H1 (cell line): ENCODE data around the gene NTN1. TPM values are rescaled to one million over a fixed set of nuclear protein-coding genes. Genes with fewer than 3 reads are reported as not detected.

Source experiments
- KDM1A ChIP-seq: fragments of 200-600, 300-600 bp; sonication (generic); IDR thresholded peaks from 2 replicates; pipeline ENCODE4 v1.7.1; 2016; ENCODE audit warnings: mild to moderate bottlenecking, low read length, borderline replicate concordance
- polyA plus RNA-seq, 7 experiments: library from polyadenylated mRNA; depleted of rRNA in 3 of 7; stranded (reverse) in 5 of 7; unstranded in 2 of 7; fragments of >200 nt in 5 of 7; fragments of 200-250 nt in 2 of 7; gene quantifications; 1 replicate in 5 of 7; 2 replicates in 1 of 7; 4 replicates in 1 of 7; pipeline versions ENCODE4 v1.2.1 to v1.2.3, GENCODE V29; 2011 to 2013; ENCODE audit warnings: missing spikeins in 2 of 7, mixed read lengths in 2 of 7
- total RNA-seq: library from RNA; stranded (reverse); fragmentation: NEBNext Ultra II Directional; extraction: Animal tissue kit (Norgen Biotek cat#: 25700); gene quantifications from 2 replicates; pipeline ENCODE4 v1.2.1, GENCODE V29; 2021
- TF ChIP-seq, protein P1 (sequence below): fragments of 300-600 bp; sonication (generic); IDR thresholded peaks from 2 replicates; pipeline ENCODE4 v1.7.1; 2012; ENCODE audit warnings: low read length, moderate library complexity, mild to moderate bottlenecking, inconsistent platforms; ENCODE audit not compliant: insufficient replicate concordance

The NTN1 gene
- total and polyA plus RNA-seq, 2 of the 8 experiments (the other 6 are each of a cell fraction or from before 2014, with no cell fraction given) = 2.0 to 2.3 TPM

DNA sequence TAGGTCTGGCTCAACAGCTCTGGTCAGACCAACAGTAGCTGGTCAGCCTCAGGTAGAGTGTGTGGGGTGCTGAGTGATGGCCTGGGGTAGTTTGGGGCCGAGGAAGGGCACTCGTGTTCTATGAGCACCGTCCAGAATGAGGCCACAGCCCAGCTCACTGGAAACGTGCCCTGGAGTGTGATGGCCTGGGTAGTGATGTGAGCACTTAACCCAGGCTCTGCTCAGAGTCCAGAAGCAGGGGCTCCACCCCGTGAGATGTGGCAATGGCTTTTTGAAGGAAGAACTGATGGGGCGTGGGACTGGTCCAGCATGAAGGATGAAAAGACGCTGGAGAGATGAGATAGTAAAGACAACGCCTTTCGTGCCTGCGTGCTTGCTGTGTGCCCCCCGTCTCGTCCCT is 35.3 kb downstream of the NTN1 start (continued):
- TF ChIP-seq, protein P1, sequence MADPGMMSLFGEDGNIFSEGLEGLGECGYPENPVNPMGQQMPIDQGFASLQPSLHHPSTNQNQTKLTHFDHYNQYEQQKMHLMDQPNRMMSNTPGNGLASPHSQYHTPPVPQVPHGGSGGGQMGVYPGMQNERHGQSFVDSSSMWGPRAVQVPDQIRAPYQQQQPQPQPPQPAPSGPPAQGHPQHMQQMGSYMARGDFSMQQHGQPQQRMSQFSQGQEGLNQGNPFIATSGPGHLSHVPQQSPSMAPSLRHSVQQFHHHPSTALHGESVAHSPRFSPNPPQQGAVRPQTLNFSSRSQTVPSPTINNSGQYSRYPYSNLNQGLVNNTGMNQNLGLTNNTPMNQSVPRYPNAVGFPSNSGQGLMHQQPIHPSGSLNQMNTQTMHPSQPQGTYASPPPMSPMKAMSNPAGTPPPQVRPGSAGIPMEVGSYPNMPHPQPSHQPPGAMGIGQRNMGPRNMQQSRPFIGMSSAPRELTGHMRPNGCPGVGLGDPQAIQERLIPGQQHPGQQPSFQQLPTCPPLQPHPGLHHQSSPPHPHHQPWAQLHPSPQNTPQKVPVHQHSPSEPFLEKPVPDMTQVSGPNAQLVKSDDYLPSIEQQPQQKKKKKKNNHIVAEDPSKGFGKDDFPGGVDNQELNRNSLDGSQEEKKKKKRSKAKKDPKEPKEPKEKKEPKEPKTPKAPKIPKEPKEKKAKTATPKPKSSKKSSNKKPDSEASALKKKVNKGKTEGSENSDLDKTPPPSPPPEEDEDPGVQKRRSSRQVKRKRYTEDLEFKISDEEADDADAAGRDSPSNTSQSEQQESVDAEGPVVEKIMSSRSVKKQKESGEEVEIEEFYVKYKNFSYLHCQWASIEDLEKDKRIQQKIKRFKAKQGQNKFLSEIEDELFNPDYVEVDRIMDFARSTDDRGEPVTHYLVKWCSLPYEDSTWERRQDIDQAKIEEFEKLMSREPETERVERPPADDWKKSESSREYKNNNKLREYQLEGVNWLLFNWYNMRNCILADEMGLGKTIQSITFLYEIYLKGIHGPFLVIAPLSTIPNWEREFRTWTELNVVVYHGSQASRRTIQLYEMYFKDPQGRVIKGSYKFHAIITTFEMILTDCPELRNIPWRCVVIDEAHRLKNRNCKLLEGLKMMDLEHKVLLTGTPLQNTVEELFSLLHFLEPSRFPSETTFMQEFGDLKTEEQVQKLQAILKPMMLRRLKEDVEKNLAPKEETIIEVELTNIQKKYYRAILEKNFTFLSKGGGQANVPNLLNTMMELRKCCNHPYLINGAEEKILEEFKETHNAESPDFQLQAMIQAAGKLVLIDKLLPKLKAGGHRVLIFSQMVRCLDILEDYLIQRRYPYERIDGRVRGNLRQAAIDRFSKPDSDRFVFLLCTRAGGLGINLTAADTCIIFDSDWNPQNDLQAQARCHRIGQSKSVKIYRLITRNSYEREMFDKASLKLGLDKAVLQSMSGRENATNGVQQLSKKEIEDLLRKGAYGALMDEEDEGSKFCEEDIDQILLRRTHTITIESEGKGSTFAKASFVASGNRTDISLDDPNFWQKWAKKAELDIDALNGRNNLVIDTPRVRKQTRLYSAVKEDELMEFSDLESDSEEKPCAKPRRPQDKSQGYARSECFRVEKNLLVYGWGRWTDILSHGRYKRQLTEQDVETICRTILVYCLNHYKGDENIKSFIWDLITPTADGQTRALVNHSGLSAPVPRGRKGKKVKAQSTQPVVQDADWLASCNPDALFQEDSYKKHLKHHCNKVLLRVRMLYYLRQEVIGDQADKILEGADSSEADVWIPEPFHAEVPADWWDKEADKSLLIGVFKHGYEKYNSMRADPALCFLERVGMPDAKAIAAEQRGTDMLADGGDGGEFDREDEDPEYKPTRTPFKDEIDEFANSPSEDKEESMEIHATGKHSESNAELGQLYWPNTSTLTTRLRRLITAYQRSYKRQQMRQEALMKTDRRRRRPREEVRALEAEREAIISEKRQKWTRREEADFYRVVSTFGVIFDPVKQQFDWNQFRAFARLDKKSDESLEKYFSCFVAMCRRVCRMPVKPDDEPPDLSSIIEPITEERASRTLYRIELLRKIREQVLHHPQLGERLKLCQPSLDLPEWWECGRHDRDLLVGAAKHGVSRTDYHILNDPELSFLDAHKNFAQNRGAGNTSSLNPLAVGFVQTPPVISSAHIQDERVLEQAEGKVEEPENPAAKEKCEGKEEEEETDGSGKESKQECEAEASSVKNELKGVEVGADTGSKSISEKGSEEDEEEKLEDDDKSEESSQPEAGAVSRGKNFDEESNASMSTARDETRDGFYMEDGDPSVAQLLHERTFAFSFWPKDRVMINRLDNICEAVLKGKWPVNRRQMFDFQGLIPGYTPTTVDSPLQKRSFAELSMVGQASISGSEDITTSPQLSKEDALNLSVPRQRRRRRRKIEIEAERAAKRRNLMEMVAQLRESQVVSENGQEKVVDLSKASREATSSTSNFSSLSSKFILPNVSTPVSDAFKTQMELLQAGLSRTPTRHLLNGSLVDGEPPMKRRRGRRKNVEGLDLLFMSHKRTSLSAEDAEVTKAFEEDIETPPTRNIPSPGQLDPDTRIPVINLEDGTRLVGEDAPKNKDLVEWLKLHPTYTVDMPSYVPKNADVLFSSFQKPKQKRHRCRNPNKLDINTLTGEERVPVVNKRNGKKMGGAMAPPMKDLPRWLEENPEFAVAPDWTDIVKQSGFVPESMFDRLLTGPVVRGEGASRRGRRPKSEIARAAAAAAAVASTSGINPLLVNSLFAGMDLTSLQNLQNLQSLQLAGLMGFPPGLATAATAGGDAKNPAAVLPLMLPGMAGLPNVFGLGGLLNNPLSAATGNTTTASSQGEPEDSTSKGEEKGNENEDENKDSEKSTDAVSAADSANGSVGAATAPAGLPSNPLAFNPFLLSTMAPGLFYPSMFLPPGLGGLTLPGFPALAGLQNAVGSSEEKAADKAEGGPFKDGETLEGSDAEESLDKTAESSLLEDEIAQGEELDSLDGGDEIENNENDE = no peak
- TF ChIP-seq KDM1A = no peak
